Right lobe of liver (tissue), 6 donors: ENCODE data around the gene GPR82. TPM values are rescaled to one million over a fixed set of nuclear protein-coding genes. Genes with fewer than 3 reads are reported as not detected.

Experiments used
- ATAC-seq, 4 donors: fragments of 200-7000 bp; cut with Tn5 transposase; one replicate each; pipeline ENCODE4 v1.9.1; 2020; ENCODE audit warnings: mild to moderate bottlenecking in 4 of 4, moderate library complexity in 4 of 4
- DNase-seq, 3 donors: peaks; one replicate each; pipeline ENCODE4 v3.0.0-alpha.2; 2020
- H3K27ac ChIP-seq, 3 donors: fragments of 200-600 bp; one replicate each; pipeline ENCODE4 v1.8.0; 2022
- H3K27me3 ChIP-seq, 2 donors: fragments of 200-600 bp; one replicate each; pipeline ENCODE4 v1.8.0; 2022
- H3K36me3 ChIP-seq, 4 donors: fragments of 200-600 bp; sonication (generic) in 1 of 4; one replicate each; pipeline versions ENCODE4 v1.5.1 to v1.8.0; 2017 to 2022; ENCODE audit warnings: control low read depth in 1 of 4
- H3K4me1 ChIP-seq, 4 donors: fragments of 200-600 bp; sonication (generic) in 1 of 4; one replicate each; pipeline versions ENCODE4 v1.5.1 to v1.8.0; 2017 to 2022; ENCODE audit warnings: control low read depth in 1 of 4
- H3K4me3 ChIP-seq, 3 donors: fragments of 200-600 bp; one replicate each; pipeline ENCODE4 v1.8.0; 2022
- H3K9me3 ChIP-seq, 4 donors: fragments of 200-600 bp; sonication (generic) in 1 of 4; one replicate each; pipeline versions ENCODE4 v1.5.1 to v1.8.0; 2017 to 2022; ENCODE audit warnings: control low read depth in 1 of 4
- CTCF ChIP-seq, 4 donors: fragments of 200-600 bp in 3 of 4; fragments of 450-650 bp in 1 of 4; IDR thresholded peaks; one replicate each; pipeline versions ENCODE4 v1.5.1 to v1.8.0; 2016 to 2022; ENCODE audit warnings: antibody characterized with exemption in 4 of 4, mild to moderate bottlenecking in 2 of 4
- POLR2A ChIP-seq: fragments of 450-650 bp; IDR thresholded peaks from one replicate; pipeline ENCODE4 v1.6.1; 2017; ENCODE audit warnings: antibody characterized with exemption, mild to moderate bottlenecking
- WGBS: methylation state at CpG from one replicate; pipeline ENCODE4 v1.1.6; 2018; ENCODE audit warnings: low coverage, low lambda C conversion rate; ENCODE audit not compliant: insufficient coverage; ENCODE audit errors: missing lambda C conversion rate; 5-methylcytosine and 5-hydroxymethylcytosine counted together
- intact Hi-C, 2 donors: fragments of 100-400 bp; cut with DNase I; formaldehyde crosslinking; loops; one replicate each; pipeline versions ENCODE4 v1.11.2 to v1.14.1; 2022
- total RNA-seq, 6 experiments: library from RNA; depleted of rRNA in 2 of 6; stranded (reverse); fragments of >200 nt in 2 of 6; fragmentation: NEBNext Ultra II Directional in 3 of 6; extraction: Animal tissue kit (Norgen Biotek cat#: 25700) in 3 of 6; gene quantifications; one replicate each; pipeline versions ENCODE4 v1.1.0 to v1.2.4, GENCODE V29; 2016 to 2023
- donor health status: DM: no; HTN: yes; CAD: no.
- donor health status: DM: no; HTN: no; CAD: no.
- donor health status: DM: no; HTN: no; CAD: no.
- donor health status: DM: no; HTN: yes; CAD: no.
- donor health status: DM: no; HTN: yes; CAD: no.

The GPR82 gene
- total RNA-seq, 6 experiments from 2014 or later, result 0.06 to 0.44 (median 0.20) TPM

DNA sequence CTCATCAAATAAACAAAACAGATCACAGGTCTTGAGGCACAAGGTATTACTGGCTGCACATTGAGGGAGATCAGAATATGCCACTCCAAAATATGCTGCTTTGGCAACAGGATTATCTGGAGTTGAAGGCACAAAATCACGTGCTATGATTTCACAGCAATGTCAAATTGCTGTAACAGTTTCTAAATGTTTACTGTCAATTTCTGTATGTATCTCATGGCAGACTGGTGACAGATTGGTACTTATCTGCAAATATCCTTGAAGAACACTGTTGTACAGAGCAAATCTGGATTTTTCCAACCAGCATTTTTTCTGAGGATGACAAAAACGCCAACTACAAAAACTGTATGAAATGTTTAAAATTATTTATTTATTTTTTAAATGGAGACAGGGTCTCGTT lies 26.7 kb downstream of the GPR82 start:
- Histone ChIP-seq H3K27me3 (no peaks in the 10 kb centered on the region), H3K27ac (no peak overlapping the region), H3K4me1 (no peaks in the 10 kb centered on the region), H3K9me3 (no peaks in the 10 kb centered on the region), H3K4me3 (no peak overlapping the region), H3K36me3 (no peaks in the 10 kb centered on the region)
- intact Hi-C loops, result no loop called here
- TF ChIP-seq CTCF (IDR thresholded peaks at IDR 0.05) (no peak), POLR2A (no peak)
- no peak for DNase-seq
- ATAC-seq, result no peak
- WGBS, result 55% methylated on average over 3 of the region's 3 CpGs

GRCh38 chrX:41758401-41758800 lies 34.4 kb downstream of the GPR82 start:
- no peaks in the 10 kb centered on the region for H3K4me1 ChIP-seq
- H3K27ac ChIP-seq, result no peak overlapping the region
- TF ChIP-seq POLR2A (no peak), CTCF (IDR thresholded peaks at IDR 0.05) (no peak)
- no peaks in the 10 kb centered on the region for H3K9me3 ChIP-seq
- H3K27me3 ChIP-seq, result no peaks in the 10 kb centered on the region
- no peak for DNase-seq
- no peaks in the 10 kb centered on the region for H3K36me3 ChIP-seq
- WGBS, result 91% methylated on average over 2 of the region's 2 CpGs
- intact Hi-C loops, result no loop called here
- no peak for ATAC-seq
- H3K4me3 ChIP-seq, result no peak overlapping the region

- Histone ChIP-seq H3K36me3 (no peaks in the 10 kb centered on the region), H3K27ac (no peak overlapping the region), H3K4me1 (no peaks in the 10 kb centered on the region), H3K4me3 (no peak overlapping the region), H3K27me3 (no peaks in the 10 kb centered on the region), H3K9me3 (no peaks in the 10 kb centered on the region)
- DNase-seq (no peak), ATAC-seq (peak; percentile 39 to 68 (median 56))
- 17% methylated on average over 3 of the region's 3 CpGs for WGBS
- no peak for TF ChIP-seq POLR2A
- TF ChIP-seq CTCF (IDR thresholded peaks at IDR 0.05), result peak; percentile 53 to 61 (median 60)
- intact Hi-C loops, result no loop called here
Observed at GRCh38 chrX:41759817-41760216, 35.8 kb downstream of the GPR82 start.

GRCh38 chrX:41761169-41761568 lies 37.2 kb downstream of the GPR82 start:
- intact Hi-C loops, result no loop called here
- no peaks in the 10 kb centered on the region for H3K4me1 ChIP-seq
- no peaks in the 10 kb centered on the region for H3K9me3 ChIP-seq
- ATAC-seq (peak; percentile 69 to 88 (median 80)), DNase-seq (no peak)
- no peak overlapping the region for H3K4me3 ChIP-seq
- WGBS, result 13% methylated on average over 2 of the region's 3 CpGs
- no peaks in the 10 kb centered on the region for H3K36me3 ChIP-seq
- H3K27me3 ChIP-seq, result no peaks in the 10 kb centered on the region
- TF ChIP-seq POLR2A (no peak), CTCF (IDR thresholded peaks at IDR 0.05) (no peak)
- peak overlapping the region; percentile 17 to 50 (median 48) for H3K27ac ChIP-seq

DNA sequence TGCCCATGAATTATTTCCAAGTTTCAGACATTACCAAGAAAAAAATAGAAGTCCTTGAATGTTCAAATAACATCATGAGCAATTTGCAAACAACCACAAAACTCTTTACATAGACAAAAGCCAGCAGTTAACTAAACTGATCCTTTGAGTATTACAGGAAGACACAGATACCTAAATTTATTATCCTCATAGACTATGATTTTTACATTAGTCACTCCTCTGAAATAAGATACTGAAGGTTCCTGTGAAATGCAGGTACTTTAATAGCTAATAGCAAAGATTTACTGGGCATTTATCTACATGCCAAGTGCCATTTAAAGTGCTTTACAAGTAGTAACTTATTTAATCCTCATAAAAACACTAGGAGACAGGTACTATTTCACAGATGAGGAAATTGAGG lies 37.7 kb downstream of the GPR82 start:
- peak in 1 of 4 donors; percentile 13 for ATAC-seq
- intact Hi-C loops, result no loop called here

More for the DNA sequence above, 37.7 kb downstream of the GPR82 start:
- H3K36me3 ChIP-seq, result no peaks in the 10 kb centered on the region
- H3K4me3 ChIP-seq, result no peak overlapping the region
- no peaks in the 10 kb centered on the region for H3K4me1 ChIP-seq
- no peaks in the 10 kb centered on the region for H3K9me3 ChIP-seq
- H3K27me3 ChIP-seq, result no peaks in the 10 kb centered on the region
- no peak for DNase-seq
- H3K27ac ChIP-seq, result peak overlapping the region; percentile 4 to 50 (median 48)
- TF ChIP-seq CTCF (IDR thresholded peaks at IDR 0.05), result no peak
- no peak for TF ChIP-seq POLR2A
